GM19193 (cell line): ENCODE data around the gene KCNB1.

ENCODE experiments used
- POLR2A ChIP-seq: IDR thresholded peaks from 4 replicates; pipeline ENCODE4 v1.6.1; 2011; ENCODE audit not compliant: insufficient read depth, insufficient read length; ENCODE audit errors: extremely low read depth

The KCNB1 gene

DNA sequence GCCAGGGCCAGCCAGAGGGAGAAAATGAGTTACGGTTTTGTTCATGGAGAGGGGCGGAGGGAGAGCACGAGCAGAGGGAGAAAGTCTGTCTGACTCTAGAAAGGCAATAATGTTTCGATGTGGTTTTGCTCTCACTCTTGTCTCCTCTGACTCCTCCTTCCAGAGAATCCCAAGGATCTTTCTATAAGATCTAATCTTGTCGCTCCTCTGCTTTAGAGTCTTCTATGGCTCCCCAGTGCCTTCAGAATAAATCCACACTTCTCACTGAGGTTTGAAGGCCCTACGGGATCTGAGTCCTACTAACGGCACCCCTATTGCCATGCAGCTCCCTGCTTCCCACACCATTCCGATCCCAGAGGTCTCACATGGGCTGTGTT is 66.8 kb downstream of the KCNB1 start:
- TF ChIP-seq POLR2A: no peak

DNA sequence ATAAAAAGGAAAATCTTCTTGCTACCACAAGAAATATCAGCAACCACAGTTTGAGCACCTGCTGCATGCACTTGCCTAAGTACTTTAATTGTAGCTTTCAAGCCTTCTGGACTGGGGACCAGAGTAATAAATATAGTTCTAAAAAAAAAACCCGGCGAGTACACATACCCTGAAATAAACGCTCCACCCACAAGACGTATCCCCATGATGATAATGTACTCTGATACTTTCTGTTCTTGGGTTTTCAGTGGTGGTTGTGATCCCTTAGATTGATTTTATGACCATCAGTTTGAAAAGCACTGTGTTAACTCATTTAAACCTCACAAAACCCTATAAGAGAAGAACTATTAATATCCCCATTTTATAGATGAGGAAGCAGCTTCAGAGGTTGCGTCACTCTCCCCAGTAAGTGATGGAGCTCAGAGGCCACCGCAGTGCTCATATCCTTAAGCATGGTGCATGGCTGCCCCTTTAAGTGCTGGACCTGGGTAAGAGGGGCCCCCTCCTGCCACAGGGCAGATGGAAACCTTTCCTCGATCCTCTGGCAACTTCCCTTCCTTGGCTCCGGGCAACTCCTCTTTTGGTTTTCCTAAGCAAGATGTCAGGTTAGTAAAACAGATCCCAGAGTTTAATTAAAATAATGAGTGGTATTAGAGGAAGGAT is 67.3 kb downstream of the KCNB1 start:
- no peak for TF ChIP-seq POLR2A

DNA sequence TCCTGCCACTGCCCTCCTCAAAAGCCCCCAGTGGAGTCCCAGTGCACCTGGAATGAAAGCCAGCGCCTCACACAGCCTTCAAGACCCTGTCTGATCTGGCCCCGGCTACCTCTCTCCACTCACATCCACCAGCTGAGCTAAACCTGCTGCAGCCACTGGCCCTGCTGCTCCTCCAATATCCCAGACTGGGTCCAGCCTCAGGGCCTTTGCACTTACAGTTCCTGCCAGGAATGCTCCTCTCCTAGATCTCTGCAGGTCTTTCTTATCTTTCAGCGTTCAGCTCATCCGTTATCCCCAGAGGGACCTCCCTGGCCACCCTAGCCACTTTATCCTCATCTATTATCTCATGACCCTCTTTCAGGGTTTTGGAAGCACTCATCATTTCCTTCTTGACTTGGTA is 68.8 kb downstream of the KCNB1 start:
- no peak for TF ChIP-seq POLR2A

DNA sequence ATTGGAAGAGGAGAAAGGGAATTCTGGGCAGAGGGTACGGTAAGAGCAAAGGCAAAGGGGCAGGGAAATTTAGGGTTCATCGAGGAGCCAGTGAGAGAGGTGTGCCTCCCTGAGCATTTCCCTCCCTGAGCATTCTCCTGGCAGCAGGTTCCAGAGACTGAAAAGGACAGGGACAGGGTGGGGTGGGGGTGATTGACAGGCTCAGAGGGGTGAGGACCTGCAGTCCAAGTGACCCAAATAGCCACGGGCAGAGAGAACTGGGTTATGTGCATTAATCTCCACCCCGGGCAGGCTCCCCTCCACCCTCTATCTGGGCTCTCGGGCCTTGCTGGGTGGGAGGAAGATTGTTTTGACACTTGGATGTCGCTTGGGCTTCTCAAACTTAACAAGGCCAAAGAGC is 69.5 kb downstream of the KCNB1 start:
- TF ChIP-seq POLR2A: no peak

DNA sequence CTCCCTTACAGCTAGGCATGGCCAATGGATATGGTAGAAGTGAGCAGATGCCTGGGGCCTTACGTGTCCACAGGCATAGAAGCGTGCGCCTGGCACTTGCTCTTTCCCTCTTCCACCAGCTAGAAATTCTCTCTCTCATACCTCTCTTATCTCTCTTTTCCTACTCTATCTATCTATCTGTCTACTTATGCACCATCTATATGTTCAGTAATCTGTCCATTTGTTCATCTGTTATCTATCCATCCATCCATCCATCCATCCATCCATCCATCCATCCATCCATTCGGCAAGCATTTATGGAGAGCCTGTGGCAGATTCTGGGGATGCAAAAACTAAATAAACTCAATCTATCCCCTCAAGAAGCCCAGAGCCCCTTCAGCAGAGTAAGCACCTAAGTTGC is 70.2 kb downstream of the KCNB1 start:
- no peak for TF ChIP-seq POLR2A

DNA sequence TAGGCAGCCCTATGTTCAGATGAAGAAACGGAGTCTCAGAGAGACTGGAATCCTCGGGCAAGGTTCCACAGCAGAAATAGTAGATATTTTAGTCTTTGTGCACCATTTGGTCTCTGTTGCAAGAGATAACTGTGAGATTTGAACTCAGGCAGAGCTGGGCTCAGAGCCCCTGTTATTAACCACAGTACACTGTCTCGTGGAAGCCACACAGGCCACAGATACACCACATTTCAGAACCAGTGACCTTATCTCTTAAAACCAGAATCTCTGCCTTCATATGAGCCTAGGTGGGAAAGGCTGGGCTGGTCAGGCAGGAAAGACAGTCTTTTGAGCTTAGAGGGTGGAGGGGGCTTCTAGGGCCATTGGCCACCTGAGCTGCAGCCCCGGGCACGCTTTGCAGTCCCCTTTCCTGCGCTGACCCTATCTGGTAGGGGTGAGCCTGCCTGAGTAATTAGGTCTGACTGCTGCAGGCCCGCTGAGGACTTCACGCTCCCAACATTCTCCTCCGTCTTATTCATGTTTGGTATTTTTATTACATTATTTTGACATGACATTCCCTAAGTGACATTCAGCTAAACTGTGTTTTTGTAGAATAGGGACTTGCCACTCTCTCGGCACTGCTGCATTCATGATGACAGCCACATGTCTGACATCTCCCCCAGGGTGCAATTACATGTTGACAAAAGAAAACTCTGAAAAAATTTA is 71.1 kb downstream of the KCNB1 start:
- TF ChIP-seq POLR2A: no peak

DNA sequence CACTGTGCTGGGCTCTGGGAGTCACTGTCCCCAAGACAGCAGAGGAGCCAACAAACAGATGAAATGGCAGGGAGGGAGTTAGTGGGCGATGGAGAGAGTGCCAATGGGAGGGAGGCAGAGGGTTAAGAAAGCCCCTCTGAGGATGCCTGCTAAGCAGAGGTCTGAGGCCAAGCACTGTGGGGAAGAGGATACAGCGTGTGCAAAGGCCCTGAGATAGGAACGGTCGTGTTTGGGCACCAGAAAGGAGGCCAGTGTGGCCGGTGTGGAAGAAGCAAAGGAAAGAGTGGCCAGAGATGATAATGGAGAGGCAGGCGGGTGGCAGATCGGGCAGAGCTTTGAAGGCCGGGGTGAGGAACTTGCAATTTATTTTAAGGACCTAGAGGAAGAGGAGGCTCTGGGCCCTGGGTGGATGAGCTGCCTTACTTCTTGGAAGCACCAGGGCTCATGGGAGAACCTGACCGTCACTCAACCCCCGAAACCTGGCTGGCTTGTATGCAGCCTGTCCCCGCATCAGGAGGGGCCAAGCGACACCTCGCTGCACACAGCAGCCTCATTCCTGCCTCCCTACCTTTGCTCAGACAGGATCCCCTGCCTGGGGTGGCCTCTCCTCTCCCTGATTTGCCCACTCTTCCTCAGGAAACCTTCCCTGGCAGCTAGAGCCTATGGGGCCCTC is 73.0 kb downstream of the KCNB1 start:
- no peak for TF ChIP-seq POLR2A

DNA sequence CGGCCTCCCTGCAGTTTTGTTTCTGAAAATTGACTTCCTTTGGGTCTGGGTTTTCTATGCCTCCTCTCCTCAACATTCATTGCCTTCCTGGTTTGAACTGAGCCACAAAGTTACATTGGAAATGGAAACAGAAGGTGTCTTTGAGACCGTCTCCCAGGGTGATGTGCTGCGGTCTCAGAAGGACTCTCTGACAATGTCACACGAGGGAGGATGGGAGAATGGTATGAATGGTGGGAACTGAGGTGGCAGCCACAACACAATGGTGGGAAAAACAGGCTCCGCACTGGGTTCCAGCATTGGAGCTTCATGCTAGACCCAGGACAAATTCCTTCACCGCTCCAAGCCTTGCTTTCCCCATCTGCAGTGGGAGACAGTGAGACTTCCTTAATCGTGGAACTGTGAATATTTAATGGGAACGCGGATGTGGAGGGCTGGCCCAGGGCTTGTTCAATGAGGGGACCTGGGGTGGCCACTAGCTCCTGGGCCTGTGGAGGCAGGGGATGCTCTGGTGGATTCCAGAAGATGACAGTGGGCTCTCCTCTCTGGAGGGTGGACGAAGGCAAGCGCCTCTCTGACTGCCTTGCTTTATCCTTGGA is 73.9 kb downstream of the KCNB1 start:
- TF ChIP-seq POLR2A: no peak

DNA sequence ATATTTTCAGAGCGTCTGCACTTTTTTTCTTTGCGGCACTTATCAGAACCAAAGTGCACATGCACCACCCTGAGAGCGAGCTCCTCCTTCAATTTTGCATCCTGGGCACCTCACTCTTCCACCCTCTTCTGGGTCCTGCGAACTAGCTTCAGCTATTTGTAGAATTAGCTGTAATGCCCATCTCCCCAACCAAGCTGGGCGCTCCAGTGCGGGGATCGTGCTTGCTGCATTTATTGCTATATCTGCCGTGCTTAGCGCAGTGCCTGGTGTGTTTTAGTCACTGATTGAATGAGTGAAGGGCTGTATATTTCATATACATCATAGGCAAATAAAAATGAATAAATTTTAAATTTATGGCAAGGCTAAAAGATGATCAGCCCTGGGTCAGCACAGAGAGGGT is 75.8 kb downstream of the KCNB1 start:
- TF ChIP-seq POLR2A: no peak

DNA sequence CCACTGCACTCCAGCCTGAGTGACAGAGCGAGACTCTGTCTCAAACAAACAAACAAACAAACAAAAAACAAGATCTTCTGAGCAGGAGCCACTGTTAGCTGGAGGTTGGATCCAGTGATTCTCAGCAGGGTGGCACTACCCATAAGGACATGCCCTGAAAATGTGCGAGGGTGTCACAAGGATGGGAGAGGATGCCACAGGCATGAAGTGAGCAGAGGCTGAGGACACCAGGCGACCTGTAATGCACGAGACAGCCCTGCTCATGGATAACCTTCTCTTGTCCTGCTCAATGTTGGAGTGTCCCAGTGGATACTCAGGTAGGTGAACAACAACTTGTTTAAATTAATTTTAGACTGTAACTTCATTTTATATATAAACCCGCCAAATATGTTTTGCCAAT is 76.8 kb downstream of the KCNB1 start:
- no peak for TF ChIP-seq POLR2A

DNA sequence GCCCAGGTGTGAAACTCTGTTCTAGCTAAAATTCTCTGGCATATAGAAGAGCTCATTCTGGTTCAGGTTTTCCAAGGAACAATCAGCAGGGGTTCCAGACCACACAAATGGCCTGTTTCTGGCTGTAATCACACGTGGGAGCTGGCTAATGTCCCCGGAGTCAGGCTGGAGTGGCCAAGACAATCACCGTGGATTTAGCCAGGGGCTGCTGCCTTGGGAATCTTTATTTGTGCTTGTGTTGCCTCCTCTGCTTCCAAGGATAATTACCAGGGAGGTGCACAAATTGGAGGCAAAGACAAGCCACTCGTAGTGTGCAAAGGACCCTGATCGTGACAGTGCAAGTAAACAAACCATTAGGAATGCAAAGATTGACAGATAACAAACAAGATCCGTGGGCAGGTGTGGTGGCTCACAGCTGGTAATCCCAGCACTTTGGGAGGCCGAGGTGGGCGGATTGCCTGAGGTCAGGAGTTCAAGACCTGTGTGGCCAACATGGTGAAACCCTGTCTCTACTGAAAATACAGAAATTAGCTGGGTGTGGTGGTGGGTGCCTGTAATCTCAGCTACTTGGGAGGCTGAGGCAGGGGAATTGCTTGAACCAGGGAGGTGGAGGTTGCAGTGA is 77.3 kb downstream of the KCNB1 start:
- no peak for TF ChIP-seq POLR2A

DNA sequence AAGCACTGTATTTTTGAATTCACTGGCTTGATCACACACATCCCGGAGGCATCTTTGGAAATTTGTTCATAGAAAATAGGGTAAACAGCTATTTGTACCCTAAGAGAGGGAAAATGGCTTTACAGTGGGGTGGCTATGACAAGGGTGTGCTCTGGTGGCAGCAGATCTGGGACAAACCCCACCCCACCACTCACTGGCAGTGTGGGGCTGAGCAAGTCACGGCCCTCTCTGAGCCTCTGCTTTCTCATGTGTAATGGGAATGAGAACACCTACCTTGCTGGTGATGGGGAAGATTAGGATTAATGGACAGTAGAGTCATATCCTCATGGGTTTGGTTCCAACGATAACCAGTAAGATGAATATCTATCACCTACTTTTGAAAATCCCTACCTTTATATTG is 78.0 kb downstream of the KCNB1 start:
- TF ChIP-seq POLR2A: no peak

DNA sequence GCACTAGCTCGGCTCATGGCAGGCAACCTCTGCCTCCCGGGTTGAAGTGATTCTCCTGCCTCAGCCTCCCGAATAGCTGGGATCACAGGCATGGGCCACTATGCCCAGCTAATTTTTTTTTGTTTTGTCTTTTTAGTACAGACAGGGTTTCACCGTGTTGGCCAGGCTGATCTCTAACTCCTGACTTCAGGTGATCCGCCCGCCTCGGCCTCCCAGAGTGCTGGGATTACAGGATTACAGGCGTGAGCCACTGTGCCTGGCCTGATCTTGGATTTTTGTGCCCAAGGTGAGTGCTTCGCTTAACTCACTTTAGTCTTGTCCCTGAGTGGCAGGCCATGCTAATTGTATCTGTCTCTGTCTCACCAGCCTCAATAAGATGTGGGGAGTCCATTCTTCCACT is 78.6 kb downstream of the KCNB1 start:
- no peak for TF ChIP-seq POLR2A

DNA sequence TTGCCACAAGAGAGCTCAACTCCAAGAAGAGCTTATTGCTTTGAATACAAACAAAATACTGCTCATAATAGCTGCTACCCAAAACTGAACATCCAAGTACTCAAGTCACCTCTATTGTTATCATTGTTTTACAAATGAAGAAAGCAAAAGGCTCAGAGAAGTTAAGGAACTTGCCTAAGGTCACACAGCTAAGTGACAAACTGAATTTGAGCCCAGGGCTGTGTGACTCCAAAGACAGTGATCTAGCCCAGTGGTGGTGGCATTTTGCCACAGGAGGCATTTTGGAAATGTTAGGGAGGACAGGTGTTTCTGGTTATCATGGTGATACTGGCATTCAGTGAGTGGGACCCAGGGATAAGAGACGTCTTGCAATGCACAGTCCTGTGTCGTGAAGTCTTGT is 79.5 kb downstream of the KCNB1 start:
- no peak for TF ChIP-seq POLR2A

DNA sequence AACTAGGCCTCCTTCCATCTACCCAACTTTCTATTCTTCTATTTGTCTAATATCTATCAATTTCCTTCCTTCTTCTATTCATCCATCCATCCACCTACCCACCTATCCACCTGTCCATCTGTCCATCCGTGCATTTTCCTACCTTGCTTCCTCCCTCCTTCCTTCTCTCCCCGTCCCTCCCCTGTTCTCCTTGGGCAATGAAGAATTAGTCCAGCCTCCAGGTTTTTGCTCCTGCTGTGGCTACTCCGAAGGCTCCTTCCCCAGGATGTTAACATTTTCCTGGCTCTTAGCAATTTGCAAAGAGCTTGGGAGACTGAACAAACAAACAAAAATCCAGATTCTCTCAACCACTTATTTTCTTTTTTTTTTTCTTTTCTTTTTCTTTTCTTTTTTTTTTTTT is 81.6 kb downstream of the KCNB1 start:
- no peak for TF ChIP-seq POLR2A

DNA sequence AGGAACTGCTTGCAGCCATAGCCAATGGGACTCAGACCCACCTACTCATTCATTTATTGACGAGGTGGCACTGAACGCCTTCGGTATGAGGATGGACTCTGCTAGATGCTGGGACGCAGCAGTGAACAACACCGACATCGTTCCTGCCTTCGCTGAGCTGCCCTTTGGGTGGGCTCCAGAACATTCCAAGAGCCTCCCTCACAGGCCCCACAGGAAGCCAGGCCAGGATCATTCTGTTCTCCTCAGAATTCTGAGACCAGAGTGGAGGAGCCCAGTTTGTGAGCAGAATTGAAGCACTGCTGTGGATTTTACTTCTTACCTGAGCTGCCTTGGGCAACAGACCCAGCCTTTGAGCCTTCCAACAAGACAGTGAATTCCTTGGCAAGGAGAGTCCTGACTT is 82.1 kb downstream of the KCNB1 start:
- TF ChIP-seq POLR2A: no peak

DNA sequence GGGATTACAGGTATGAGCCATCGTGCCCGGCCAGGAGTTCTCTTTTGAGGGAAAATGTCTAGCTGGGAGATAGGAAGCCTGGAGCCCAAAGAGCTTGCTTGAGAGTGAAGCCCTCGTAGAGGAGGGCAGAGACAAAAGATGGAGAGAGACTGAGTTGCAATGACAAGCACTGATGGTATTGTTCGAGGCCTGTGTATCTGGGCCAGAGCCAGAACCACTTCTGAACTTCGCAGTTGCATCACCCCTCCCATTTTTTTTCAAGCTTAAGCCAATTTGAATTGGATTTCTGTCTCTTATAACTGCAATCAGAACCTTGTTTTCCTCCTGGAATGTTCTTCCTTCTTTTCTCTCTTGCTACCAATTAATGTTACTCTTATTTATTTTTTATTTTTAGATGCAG is 83.1 kb downstream of the KCNB1 start:
- no peak for TF ChIP-seq POLR2A
